HepG2 (cell line): ENCODE data around the gene STAP1.

Experiments
- EZH2 ChIP-seq: conservative IDR thresholded peaks from 2 replicates; pipeline ENCODE4 v1.6.1; 2012; ENCODE audit warnings: mild to moderate bottlenecking, low read depth, low read length, moderate library complexity
- MTA1 ChIP-seq: sonication (generic); formaldehyde crosslinking; IDR thresholded peaks from 2 replicates; pipeline ENCODE4 v1.4.0; 2020; ENCODE audit warnings: missing genetic modification reagents, mild to moderate bottlenecking, borderline replicate concordance
- NCOA5 ChIP-seq: sonication (generic); formaldehyde crosslinking; IDR thresholded peaks from 2 replicates; pipeline ENCODE4 v1.4.0; 2020; ENCODE audit warnings: missing genetic modification reagents
- POLR2A ChIP-seq, 2 experiments: IDR thresholded peaks; 2 replicates each; pipeline ENCODE4 v1.6.1; 2011; ENCODE audit warnings: low read depth in 2 of 2, low read length in 2 of 2, mild to moderate bottlenecking in 1 of 2, moderate library complexity in 1 of 2; ENCODE audit not compliant: insufficient read depth in 1 of 2
- TF ChIP-seq, protein P1 (sequence below): IDR thresholded peaks from 2 replicates; pipeline ENCODE4 v1.6.1; 2012; ENCODE audit warnings: low read depth, low read length, improper control_type of control experiment
- TF ChIP-seq, protein P2 (sequence below): sonication (generic); formaldehyde crosslinking; IDR thresholded peaks from 2 replicates; pipeline ENCODE4 v1.4.0; 2020; ENCODE audit warnings: missing genetic modification reagents, borderline replicate concordance

DNA sequence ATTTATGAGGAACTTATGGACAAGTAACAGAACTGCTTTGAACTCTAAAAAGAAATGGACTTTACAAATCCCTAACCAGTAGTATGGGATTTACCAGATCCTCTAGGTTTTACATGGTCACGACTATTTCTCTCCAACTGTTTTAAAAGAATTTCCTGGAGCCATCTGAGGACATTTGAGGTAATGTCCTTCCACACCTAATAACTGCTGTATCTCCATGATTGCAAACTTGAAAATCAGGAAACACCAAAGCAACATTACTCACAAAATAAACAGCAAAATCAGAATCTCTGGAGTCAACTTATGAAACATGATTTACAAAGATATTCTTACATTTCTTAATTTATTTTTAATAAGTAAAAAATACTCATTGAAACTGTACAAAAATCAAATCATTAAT lies 58.0 kb downstream of the STAP1 start:
- TF ChIP-seq POLR2A (IDR thresholded peaks at IDR 0.05; ENCODE audit: insufficient read depth in 1 of 2, low read depth in 2 of 2, low read length in 2 of 2) (no peak), NCOA5 (CRISPR knock-in tag) (no peak), EZH2 (no peak), MTA1 (no peak)
- TF ChIP-seq, protein P1, sequence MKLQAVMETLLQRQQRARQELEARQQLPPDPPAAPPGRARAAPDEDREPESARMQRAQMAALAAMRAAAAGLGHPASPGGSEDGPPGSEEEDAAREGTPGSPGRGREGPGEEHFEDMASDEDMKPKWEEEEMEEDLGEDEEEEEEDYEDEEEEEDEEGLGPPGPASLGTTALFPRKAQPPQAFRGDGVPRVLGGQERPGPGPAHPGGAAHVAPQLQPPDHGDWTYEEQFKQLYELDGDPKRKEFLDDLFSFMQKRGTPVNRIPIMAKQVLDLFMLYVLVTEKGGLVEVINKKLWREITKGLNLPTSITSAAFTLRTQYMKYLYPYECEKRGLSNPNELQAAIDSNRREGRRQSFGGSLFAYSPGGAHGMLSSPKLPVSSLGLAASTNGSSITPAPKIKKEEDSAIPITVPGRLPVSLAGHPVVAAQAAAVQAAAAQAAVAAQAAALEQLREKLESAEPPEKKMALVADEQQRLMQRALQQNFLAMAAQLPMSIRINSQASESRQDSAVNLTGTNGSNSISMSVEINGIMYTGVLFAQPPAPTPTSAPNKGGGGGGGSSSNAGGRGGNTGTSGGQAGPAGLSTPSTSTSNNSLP, result no peak
- TF ChIP-seq, protein P2, sequence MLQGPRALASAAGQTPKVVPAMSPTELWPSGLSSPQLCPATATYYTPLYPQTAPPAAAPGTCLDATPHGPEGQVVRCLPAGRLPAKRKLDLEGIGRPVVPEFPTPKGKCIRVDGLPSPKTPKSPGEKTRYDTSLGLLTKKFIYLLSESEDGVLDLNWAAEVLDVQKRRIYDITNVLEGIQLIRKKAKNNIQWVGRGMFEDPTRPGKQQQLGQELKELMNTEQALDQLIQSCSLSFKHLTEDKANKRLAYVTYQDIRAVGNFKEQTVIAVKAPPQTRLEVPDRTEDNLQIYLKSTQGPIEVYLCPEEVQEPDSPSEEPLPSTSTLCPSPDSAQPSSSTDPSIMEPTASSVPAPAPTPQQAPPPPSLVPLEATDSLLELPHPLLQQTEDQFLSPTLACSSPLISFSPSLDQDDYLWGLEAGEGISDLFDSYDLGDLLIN (CRISPR knock-in tag), result no peak
